Measurements from ENCODE around the gene LURAP1L. TPM values are rescaled to one million over a fixed set of nuclear protein-coding genes. Genes with fewer than 3 reads are reported as not detected.
"Not testable (repeated sequence)": the region's sequence is repeated elsewhere in the genome, so short reads cannot be mapped to it uniquely, and the experiment has no call there.

Gene LURAP1L
- total RNA-seq, 2 donors from 2014 or later, result not detected

GRCh38 chr9:12843735-12844134 is 68.9 kb downstream of the LURAP1L start:
- Mint-ChIP-seq H3K36me3 (peaks cover 5% of the 10 kb centered on the region), H3K4me1 (ENCODE audit: low read depth in 2 of 2) (no peaks in the 10 kb centered on the region), H3K27ac (no peak overlapping the region), H3K9me3 (peaks cover 7% of the 10 kb centered on the region), H3K4me3 (no peak overlapping the region), H3K27me3 (no peaks in the 10 kb centered on the region)
- no peak for DNase-seq (ENCODE audit: low spot score)
- no peak for ATAC-seq

- Mint-ChIP-seq H3K27ac (no peak overlapping the region), H3K4me3 (no peak overlapping the region), H3K36me3 (peaks cover 5% of the 10 kb centered on the region), H3K4me1 (ENCODE audit: low read depth in 2 of 2) (no peaks in the 10 kb centered on the region), H3K27me3 (no peaks in the 10 kb centered on the region), H3K9me3 (peaks cover 7% of the 10 kb centered on the region)
- ATAC-seq (no peak), DNase-seq (ENCODE audit: low spot score) (no peak)
These were observed 71.2 kb downstream of the LURAP1L start for GRCh38 chr9:12846035-12846434.

DNA sequence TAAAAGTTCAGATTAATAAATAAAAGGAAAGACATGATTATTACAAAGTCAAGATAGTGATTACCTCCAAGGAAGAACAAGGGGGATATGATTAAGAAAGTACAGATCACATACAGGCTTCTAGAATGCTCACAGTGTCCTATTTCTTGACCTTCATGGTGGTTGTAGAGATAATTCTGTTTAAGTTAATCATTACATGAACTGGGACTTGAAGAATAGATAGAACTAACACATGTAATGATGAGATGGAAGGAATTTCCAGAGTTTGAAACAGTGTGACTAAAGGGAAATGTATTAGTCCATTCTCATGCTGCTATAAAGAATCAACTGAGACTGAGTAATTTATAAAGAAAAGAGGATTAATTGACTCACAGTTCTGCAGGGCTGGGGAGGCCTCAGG is 72.7 kb downstream of the LURAP1L start:
- Mint-ChIP-seq H3K4me3 (no peak overlapping the region), H3K27ac (no peak overlapping the region), H3K36me3 (peaks cover 4% of the 10 kb centered on the region), H3K4me1 (ENCODE audit: low read depth in 2 of 2) (no peaks in the 10 kb centered on the region), H3K9me3 (peaks cover 9% of the 10 kb centered on the region), H3K27me3 (no peaks in the 10 kb centered on the region)
- DNase-seq (ENCODE audit: low spot score), result no peak
- ATAC-seq, result no peak

DNA sequence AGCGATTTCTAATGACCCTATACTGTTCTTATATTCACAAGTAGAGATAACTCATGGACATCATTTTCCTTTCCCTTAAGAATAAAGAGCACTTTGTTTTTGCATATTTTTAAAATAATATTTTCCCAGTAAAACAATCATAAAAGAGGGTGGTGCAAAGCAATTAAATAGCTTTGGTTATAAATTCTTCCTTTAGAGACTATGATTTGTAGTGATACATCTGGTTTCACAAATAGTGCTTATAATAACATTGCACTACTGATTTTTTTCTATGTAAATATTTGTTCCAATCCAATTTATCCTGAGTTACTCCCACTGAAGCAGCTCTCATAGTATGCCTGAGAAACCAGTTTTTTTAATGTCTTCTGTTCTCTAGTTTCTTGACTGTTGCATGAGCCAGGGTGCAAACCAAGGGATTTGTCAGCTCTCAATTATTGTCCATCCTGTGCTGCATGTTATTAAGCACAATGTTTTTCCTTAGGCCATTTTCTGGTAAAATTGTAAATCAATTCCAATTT is 74.7 kb downstream of the LURAP1L start:
- peaks cover 16% of the 10 kb centered on the region for H3K9me3 Mint-ChIP-seq
- ATAC-seq, result no peak
- no peak overlapping the region for H3K27ac Mint-ChIP-seq
- H3K36me3 Mint-ChIP-seq, result peaks cover 4% of the 10 kb centered on the region
- DNase-seq (ENCODE audit: low spot score), result no peak
- no peaks in the 10 kb centered on the region for H3K27me3 Mint-ChIP-seq
- H3K4me1 Mint-ChIP-seq (ENCODE audit: low read depth in 2 of 2), result no peaks in the 10 kb centered on the region
- no peak overlapping the region for H3K4me3 Mint-ChIP-seq

DNA sequence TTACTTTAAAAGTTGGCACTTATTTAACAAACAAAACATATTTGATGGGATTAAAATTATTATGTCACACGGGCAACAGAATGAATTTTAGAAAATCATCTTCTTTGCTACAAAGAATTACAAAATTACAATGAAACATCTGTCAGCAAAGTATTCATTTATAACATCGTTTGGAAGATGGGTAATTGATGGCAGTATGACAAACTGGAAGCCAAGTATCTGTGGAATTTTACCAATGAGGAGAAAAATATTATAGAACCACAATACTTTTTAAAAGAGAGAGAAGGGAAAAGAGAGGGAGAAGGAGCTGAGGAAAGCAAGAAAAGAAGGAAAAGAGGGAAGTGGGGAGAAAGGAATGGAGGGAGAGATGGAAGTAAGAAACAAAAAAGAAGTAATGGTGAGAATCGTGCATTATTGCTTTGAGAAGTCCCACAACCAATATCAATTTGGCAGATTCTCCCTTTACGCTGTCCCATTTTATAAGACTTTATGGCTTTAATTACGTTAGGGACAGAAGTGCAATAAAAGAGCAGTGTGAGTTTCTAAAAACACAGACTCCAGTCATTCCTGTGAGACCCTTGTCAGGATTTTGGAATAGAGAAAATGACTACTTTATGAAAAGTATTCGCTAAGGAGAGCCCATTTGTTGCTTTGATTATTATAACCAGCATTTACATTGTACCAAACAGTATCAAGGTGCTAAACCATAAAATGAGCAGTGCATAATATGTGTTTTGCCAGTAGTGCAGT is 76.7 kb downstream of the LURAP1L start:
- ATAC-seq, result no peak
- Mint-ChIP-seq H3K27ac (no peak overlapping the region), H3K36me3 (peaks cover 4% of the 10 kb centered on the region), H3K9me3 (peaks cover 21% of the 10 kb centered on the region), H3K4me3 (no peak overlapping the region), H3K4me1 (ENCODE audit: low read depth in 2 of 2) (no peaks in the 10 kb centered on the region), H3K27me3 (no peaks in the 10 kb centered on the region)
- DNase-seq (ENCODE audit: low spot score), result no peak

- H3K36me3 Mint-ChIP-seq, result peaks cover 4% of the 10 kb centered on the region
- H3K4me3 Mint-ChIP-seq, result no peak overlapping the region
- no peaks in the 10 kb centered on the region for H3K27me3 Mint-ChIP-seq
These were observed 78.2 kb downstream of the LURAP1L start for GRCh38 chr9:12853051-12853450.

GRCh38 chr9:12854221-12854620 is 79.4 kb downstream of the LURAP1L start:
- no peaks in the 10 kb centered on the region for H3K4me1 Mint-ChIP-seq (ENCODE audit: low read depth in 2 of 2)
- ATAC-seq (no peak), DNase-seq (ENCODE audit: low spot score) (no peak)
- H3K4me3 Mint-ChIP-seq, result no peak overlapping the region
- peaks cover 21% of the 10 kb centered on the region for H3K9me3 Mint-ChIP-seq
- peaks cover 4% of the 10 kb centered on the region for H3K36me3 Mint-ChIP-seq
- H3K27ac Mint-ChIP-seq, result no peak overlapping the region
- H3K27me3 Mint-ChIP-seq, result no peaks in the 10 kb centered on the region

More at GRCh38 chr9:12853051-12853450, 78.2 kb downstream of the LURAP1L start:
- no peak for DNase-seq (ENCODE audit: low spot score)
- no peaks in the 10 kb centered on the region for H3K4me1 Mint-ChIP-seq (ENCODE audit: low read depth in 2 of 2)
- no peak for ATAC-seq
- H3K27ac Mint-ChIP-seq, result no peak overlapping the region
- peaks cover 21% of the 10 kb centered on the region for H3K9me3 Mint-ChIP-seq

DNA sequence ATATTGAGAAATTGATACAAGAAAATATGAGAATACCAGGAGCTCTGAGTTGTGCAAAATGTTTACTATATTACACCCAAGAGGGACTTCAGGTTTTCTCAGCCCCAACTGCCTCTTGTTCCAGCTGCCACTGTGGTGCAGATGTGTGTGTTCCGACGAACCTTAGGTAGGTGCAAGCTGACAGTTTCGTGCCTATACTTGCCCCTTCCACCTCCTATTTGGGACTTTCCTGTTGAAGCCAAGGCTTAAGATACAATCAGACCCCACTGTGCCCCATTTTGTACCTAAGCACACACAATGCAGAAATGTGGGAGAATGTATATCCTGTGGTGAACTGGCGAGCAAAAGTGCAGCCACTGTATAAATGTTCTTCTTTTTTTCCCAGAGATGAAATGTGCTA is 80.2 kb downstream of the LURAP1L start:
- Mint-ChIP-seq H3K4me1 (ENCODE audit: low read depth in 2 of 2) (no peaks in the 10 kb centered on the region), H3K36me3 (peaks cover 4% of the 10 kb centered on the region), H3K27ac (no peak overlapping the region), H3K9me3 (peaks cover 21% of the 10 kb centered on the region), H3K27me3 (no peaks in the 10 kb centered on the region), H3K4me3 (no peak overlapping the region)
- no peak for DNase-seq (ENCODE audit: low spot score)
- no peak for ATAC-seq

DNA sequence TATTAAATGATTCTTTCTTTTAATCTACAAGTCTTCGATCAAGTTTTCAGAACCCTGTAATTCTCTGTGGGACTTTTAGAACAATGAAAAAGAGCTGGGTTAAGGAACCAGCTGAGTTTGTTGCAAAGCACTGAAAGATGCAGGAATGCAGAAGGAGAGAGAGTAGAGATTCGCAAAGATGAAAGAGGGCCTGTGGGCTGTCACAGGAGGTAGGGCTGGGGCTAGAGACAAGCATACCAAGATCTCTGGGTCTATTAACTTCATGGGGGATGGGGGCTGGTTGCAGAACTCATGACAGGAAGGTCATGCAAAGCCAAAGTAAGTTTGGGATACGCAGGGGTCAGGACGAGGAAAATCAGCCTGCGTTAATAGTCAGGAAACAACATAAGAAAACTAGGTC is 81.8 kb downstream of the LURAP1L start:
- ATAC-seq (no peak), DNase-seq (ENCODE audit: low spot score) (no peak)
- Mint-ChIP-seq H3K4me3 (no peak overlapping the region), H3K9me3 (peaks cover 17% of the 10 kb centered on the region), H3K27ac (no peak overlapping the region), H3K36me3 (peaks cover under 1% of the 10 kb centered on the region), H3K4me1 (ENCODE audit: low read depth in 2 of 2) (no peaks in the 10 kb centered on the region), H3K27me3 (no peaks in the 10 kb centered on the region)

DNA sequence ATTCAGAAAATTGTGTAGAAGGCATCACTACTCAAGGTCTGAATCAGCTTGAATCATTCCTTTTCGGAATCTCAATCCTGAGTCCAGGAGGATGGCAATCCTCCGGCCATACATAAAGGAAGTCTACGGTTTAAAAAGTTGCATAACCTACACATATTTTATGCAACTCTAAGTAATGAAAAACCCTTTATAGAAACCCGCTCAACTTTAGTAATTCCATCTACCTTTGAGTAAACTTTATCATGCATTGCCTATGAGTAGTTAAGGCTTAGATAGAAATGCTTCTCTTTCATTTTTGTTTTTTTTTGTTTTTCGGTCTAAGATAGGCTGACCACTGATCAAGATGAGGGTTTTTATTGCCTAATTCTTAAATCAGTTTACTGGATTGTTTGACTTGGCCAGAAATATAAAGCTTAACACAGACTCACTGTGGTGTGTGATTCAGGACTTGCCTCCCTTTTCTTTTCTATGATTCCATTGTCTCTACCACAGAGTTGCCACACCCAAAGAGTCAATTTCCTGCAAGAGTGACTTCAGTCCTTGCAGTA is 85.0 kb downstream of the LURAP1L start:
- H3K36me3 Mint-ChIP-seq, result no peaks in the 10 kb centered on the region
- H3K9me3 Mint-ChIP-seq, result peaks cover 3% of the 10 kb centered on the region
- H3K4me3 Mint-ChIP-seq, result no peak overlapping the region
- ATAC-seq, result no peak
- DNase-seq (ENCODE audit: low spot score), result no peak
- no peak overlapping the region for H3K27ac Mint-ChIP-seq
- no peaks in the 10 kb centered on the region for H3K27me3 Mint-ChIP-seq
- H3K4me1 Mint-ChIP-seq (ENCODE audit: low read depth in 2 of 2), result no peaks in the 10 kb centered on the region

GRCh38 chr9:12860998-12861397 is 86.2 kb downstream of the LURAP1L start:
- no peaks in the 10 kb centered on the region for H3K27me3 Mint-ChIP-seq
- H3K9me3 Mint-ChIP-seq, result peaks cover 8% of the 10 kb centered on the region
- H3K4me3 Mint-ChIP-seq, result no peak overlapping the region
- ATAC-seq, result no peak
- DNase-seq (ENCODE audit: low spot score), result no peak
- no peak overlapping the region for H3K27ac Mint-ChIP-seq
- H3K4me1 Mint-ChIP-seq (ENCODE audit: low read depth in 2 of 2), result no peaks in the 10 kb centered on the region
- H3K36me3 Mint-ChIP-seq, result peaks cover 4% of the 10 kb centered on the region

DNA sequence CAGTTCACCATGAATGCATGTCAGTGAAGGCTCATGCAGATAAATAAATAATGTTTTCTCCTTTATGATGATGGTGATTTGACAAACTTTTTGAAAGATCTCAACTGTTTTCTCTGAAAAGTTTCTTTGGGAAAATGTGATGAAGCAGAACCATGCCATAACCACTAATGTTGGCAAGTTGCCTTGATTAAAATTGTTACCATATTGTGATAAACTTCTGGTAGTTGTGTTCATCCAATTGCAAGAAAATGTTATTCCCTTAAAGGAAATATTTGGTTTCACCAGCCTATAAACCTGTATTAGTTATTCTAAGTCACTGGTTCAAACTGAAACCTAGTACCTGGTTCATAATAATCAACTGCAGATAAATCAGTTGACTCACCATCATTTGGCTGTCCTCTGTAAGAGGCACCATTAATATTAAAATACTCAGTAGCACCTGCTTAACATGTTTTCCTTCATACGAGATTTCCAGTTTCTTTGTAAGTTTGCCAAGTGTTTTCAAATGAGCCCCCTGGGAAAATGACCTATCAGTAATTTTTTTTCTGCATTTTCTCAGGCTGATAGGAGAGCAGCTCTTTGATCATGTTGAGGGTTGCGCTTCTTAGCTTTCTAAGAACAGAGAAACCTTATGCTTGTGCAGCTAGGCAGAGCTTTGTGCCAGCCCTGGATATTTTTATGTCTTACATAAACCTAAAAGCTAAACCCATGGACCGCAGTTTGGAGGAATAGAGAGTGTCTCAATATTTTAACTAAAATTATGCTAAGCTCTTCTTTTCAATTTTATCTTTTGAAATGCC is 88.0 kb downstream of the LURAP1L start:
- Mint-ChIP-seq H3K36me3 (peaks cover 7% of the 10 kb centered on the region), H3K9me3 (peaks cover 14% of the 10 kb centered on the region), H3K4me1 (ENCODE audit: low read depth in 2 of 2) (no peaks in the 10 kb centered on the region), H3K4me3 (no peak overlapping the region), H3K27ac (no peak overlapping the region), H3K27me3 (no peaks in the 10 kb centered on the region)
- DNase-seq (ENCODE audit: low spot score) (no peak), ATAC-seq (no peak)

DNA sequence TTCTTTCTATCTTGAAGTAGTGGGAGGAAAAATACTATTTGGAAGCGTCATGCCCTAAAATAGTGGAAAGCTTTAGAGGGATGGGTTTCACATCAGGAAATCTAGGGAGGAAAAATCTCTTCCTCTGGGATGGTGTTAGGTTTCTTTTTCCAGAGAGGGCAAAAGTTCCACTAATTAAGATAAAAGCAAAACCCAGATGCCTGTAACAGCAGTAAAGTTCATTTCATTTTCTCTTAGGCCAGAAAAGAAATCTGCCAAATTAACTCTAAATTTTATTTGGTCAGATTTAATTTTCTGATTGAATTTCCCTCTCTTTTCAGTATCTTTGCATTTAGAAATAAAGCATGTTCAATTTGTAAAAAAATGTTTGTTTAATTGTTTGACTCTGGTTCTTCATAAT is 88.8 kb downstream of the LURAP1L start:
- Mint-ChIP-seq H3K4me3 (no peak overlapping the region), H3K27me3 (no peaks in the 10 kb centered on the region), H3K27ac (no peak overlapping the region), H3K36me3 (peaks cover 13% of the 10 kb centered on the region), H3K9me3 (peaks cover 23% of the 10 kb centered on the region), H3K4me1 (ENCODE audit: low read depth in 2 of 2) (no peaks in the 10 kb centered on the region)
- DNase-seq (ENCODE audit: low spot score) (no peak), ATAC-seq (no peak)

DNA sequence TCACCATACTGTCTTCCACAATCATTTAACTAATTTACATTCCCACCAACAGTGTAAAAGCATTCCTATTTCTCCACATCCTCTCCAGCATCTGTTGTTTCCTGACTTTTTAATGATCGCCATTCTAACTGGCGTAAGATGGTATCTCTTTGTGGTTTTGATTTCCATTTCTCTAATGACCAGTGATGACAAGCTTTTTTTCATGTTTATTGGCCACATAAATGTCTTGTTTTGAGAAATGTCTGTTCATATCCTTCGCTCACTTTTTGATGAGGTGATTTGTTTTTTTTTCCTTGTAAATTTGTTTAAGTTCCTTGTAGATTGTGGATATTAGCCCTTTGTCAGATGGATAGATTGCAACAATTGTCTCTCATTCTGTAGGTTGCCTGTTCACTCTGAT is 90.6 kb downstream of the LURAP1L start:
- not testable (repeated sequence) for H3K27ac Mint-ChIP-seq; ATAC-seq; DNase-seq (ENCODE audit: low spot score); H3K4me1 Mint-ChIP-seq (ENCODE audit: low read depth in 2 of 2); H3K27me3 Mint-ChIP-seq; H3K4me3 Mint-ChIP-seq
- H3K9me3 Mint-ChIP-seq, result peaks cover 29% of the 10 kb centered on the region
- H3K36me3 Mint-ChIP-seq, result peaks cover 22% of the 10 kb centered on the region
